PC-3 (cell line): Measurements from ENCODE around the gene RALGDS.

Source experiments
- CTCF ChIP-seq: fragments of 300-600 bp; sonication (generic); conservative IDR thresholded peaks from 2 replicates; pipeline ENCODE4 v1.5.1; 2017; ENCODE audit warnings: antibody characterized with exemption, low read depth, mild to moderate bottlenecking, low read length
- EZH2 ChIP-seq: fragments of 300-600 bp; sonication (generic); IDR thresholded peaks from one replicate; pipeline ENCODE4 v1.6.1; 2017; ENCODE audit warnings: antibody characterized with exemption, mild to moderate bottlenecking, low read length; ENCODE audit not compliant: unreplicated experiment
- EZH2phosphoT487 ChIP-seq: fragments of 300-600 bp; sonication (generic); IDR thresholded peaks from 2 replicates; pipeline ENCODE4 v1.6.1; 2018; ENCODE audit warnings: mild to moderate bottlenecking, antibody characterized with exemption, low read length, borderline replicate concordance

GRCh38 chr9:133058071-133058470 is 63.0 kb downstream of the RALGDS start:
- TF ChIP-seq CTCF (no peak), EZH2 (no peak), EZH2phosphoT487 (no peak)
